NOMO-1 treated with dmso at 0.1 percent for 144 hours (cell line): ENCODE results near the gene LRRC75B.
"Not testable (repeated sequence)": the region's sequence is repeated elsewhere in the genome, so short reads cannot be mapped to it uniquely, and the experiment has no call there.

Experiments used
- DNase-seq: peaks from one replicate; lab custom pipeline; 2025; ENCODE audit not compliant: unreplicated experiment; lab: John Stamatoyannopoulos, UW

Gene LRRC75B, protein sequence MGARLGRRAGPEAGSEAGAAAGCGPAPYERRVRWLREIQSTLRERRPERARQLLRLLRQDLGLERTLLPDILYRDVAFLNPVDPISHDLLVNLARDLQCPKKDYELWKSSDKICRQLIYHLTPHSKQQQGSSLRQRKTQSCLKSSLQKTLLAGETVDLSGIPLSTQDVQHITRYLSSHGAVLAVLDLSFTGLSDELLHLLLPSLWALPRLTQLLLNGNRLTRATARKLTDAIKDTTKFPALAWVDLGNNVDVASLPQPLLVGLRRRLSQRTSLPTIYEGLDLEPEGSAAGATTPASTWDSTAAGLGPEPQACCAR

DNA sequence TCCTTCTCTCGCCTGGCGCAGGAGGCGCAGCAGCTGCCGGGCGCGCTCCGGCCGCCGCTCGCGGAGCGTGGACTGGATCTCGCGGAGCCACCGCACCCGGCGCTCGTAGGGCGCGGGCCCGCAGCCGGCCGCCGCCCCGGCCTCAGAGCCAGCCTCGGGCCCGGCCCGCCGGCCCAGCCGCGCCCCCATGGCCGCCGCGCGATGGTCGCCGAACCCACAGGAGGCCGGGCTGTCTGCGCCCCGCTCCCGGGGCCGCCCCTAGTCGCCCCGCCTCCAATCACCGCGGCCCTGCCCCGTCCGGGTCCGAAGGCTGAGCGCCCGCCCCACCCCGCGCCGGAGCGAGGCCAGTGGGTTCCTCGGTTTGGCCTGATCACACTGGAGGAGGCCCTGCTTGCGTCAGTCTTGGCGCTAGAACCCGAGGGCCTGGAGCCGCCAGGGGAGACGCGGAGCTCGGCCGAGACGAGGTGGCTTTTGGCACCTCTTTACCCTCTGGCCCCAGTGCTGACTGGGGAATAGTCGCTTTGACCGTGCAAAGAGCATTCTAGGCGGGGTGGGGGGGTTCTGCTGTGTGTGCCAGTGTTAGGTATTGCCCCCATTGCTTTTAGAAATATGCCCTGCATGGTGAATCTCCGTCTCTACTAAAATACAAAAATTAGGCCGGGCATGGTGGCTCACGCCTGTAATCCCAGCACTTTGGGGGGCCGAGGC, at the start of gene LRRC75B:
Gene LRRC75B, minus strand, starts transcription at position 223 of the 708 bp plus-strand sequence. Its CDS starts 34 bp downstream, at position 189.
- DNase-seq, result peak; percentile 81

DNA sequence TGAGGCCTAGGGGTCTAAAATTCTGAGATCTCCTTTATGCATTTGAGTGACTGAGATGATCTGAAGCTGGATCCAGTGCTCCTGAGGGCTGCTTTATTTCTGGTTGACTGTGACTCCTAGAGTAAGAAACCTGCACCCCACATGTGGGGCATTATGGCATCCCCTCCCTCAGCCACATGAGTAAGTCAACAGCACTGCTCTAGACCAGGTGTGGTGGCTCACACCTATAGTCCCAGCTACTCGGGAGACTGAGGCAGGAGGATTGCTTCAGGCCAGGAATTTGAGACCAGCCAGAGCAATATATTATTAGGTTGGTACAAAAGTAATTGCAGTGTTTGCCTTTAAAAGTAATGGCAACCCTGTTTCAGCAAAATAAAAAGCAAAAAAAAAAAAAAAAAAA, 49.4 kb upstream of the LRRC75B start:
- not testable (repeated sequence) for DNase-seq

DNA sequence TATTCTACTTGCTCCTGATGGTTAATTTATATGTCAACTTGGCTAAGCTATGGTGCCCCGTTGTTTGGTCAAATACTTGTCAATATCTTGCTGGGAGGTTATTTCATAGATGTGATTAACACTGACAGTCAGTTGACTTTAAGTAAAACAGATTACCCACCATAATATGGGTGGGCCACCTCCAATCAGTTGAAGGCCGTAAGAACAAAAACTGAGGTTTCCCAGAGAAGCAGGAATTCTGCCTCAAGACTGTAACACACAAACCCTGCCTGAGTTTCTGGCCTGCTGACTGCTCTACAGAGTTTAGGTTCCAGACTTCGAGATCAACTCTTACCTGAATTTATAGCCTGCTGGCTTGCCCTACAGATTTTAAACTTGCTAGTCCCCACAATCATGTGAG, 43.6 kb upstream of the LRRC75B start:
- not testable (repeated sequence) for DNase-seq

DNA sequence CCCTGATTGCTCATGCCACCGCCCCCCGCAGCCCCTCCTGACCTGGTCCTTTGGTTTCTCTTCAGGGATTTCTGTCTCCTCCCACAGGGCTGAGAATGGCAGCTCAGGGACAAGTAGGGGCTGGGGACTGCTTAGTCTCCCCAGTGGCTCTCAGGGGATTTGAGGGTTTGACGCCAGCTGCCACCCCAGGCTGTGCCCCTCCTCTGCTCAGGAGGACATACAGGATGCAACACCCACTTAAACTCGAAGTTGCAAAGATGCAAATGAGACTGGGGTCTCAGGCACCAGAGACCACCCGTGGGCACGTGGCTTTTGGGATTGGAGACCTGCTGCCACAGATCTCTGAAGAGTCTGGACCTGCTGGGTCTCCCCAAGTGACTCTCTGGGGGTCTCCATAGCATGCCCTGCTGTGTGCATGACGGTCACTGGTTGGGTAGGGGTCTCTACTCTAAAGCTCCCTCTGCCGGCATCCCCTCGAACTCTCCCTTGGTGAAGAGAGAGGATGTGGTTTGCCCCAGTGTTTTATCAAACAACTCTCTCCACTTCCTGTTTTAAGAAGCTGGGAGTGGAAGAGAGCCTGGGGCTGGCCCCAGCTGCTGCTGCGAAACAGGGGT, 42.0 kb upstream of the LRRC75B start:
- DNase-seq, result not testable (repeated sequence)

DNA sequence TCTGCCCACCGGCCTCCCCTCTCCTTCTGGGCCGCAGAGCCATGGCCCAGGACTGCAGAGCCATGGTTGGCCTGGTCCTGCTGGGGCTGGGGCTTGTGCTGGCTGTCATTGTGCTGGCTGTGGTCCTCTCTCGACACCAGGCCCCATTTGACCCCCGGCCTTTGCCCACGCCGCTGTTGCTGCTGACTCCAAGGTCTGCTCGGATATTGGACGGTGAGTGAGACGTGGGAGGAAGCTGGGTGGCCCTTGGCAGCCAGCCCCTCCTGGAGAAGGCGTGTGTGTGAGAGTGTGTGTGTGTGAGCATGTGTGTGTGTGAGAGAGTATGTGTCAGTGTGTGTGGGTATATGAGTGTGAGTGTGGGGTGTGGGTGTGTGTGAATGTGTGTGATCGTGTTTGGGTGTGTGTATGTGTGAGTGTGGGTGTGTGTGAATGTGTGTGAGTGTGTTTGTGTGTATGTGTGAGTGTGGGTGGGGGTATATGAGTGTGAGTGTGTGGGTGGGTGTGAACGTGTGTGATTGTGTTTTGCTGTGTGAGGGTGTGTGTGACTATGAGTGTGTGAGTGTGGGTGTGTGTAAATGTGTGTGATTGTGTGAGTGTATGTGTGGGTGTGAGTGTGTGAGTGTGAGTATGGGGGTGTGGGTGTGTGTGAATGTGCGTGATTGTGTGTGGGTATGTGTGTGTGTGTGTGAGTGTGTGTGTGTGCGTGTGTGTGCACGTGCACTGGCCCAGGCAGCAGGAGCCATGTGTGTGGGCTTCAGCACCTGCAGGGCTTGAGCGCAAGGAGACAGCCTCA, 40.6 kb upstream of the LRRC75B start:
- DNase-seq, result not testable (repeated sequence)

DNA sequence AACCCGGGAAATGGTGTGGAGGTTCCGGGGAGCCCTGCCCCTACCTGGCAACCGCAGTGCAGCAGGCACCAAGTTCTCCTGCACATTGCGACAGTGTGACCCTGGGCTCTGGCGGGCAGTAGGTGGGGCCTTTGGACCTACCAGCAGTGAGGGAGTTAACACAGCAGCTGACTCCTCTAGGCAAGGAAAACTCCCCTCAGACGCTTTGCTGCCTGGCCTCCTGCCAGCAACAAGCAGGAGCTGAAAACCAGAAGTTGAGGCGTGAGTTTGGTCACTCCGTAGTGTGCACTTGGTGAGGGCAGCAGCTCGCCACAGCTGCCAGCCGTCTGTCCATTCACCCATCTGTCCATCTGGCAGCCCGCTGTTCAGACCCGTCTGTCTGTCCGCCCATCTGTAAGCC, 39.8 kb upstream of the LRRC75B start:
- not testable (repeated sequence) for DNase-seq

DNA sequence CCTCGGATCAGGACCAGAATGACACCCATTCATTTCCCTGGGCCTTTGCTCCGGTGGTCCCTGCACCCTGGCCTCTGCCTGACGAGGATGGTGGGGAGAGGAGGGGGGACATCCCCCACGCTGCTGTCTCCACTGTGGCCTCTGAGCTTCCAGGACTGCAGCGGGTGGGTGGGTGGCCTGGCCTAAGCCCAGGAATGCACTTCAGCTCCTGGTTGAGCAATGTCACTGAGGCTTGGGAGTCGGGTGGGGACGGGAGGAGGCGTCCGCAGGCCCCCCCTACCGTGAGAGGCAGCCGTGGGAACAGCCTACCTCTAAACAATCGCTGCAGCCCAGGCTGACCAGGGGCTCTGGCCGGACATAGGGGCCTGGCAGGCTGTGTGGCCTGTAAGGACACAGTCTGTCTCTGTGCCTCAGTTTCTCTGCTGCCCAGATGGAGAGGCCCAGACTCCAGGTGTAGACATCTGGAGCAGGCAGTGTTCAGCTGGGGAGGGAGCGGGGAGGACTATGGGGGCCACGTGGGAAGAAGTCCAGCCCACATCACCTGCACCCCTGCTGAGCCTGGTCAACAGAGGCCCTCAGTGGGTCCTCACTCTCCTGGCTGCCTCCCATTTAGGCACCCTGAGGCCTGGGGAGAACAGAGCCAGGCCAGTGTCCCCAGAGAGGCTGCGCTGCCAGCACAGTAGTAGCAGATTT, 38.7 kb upstream of the LRRC75B start:
- DNase-seq, result not testable (repeated sequence)

DNA sequence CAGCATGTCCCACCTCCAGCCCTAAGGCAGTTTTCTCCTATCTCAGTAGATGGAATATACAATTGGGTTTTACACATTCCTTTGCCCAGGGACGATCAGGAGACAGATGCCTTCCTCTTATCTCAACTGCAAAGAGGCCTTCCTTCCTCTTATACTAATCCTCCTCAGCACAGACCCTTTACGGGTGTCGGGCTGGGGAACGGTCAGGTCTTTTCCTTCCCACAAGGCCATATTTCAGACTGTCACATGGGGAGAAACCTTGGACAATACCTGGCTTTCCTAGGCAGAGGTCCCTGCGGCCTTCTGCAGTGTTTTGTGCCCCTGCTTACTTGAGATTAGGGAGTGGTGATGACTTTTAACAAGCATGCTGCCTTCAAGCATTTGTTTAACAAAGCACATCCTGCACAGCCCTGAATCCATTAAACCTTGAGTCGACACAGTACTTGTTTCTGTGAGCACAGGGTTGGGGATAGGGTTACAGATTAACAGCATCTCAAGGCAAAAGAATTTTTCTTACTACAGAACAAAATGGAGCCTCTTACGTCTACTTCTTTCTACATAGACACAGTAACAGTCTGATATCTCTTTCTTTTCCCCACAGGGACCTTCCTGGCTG, 38.0 kb upstream of the LRRC75B start:
- not testable (repeated sequence) for DNase-seq

DNA sequence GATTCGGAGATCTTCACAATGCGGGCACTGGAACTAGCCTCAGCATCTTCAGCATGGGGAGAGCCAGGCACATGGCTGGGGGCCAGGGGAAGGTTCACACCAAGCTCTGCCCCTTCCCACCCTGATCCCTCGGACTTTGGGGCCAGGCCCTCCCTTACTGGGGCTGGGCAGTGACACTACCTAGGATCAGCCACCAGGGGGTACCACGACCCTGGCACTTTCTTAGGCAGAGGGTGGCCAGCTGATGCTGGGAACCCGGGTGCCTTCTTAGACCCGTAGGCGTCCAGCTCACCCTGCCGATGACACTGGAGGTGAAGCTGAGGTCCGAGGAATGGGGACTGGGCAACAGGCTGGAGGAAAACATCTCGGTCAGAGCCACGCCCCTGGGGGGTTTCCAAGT, 36.2 kb upstream of the LRRC75B start:
- not testable (repeated sequence) for DNase-seq

DNA sequence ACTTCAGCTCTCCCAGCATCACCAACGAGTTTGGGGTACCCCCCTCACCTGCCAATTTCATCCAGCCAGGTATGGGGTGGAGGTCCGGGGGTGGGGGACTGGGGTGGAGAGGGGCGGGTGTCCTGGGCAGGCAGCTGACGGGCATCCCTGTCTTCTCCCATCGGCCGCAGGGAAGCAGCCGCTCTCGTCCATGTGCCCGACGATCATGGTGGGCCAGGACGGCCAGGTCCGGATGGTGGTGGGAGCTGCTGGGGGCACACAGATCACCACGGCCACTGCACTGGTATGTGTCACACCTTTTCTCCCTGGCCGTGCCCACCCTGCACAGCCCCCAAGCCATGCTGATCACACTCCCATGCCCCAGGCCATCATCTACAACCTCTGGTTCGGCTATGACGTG, 35.0 kb upstream of the LRRC75B start:
- DNase-seq, result not testable (repeated sequence)

DNA sequence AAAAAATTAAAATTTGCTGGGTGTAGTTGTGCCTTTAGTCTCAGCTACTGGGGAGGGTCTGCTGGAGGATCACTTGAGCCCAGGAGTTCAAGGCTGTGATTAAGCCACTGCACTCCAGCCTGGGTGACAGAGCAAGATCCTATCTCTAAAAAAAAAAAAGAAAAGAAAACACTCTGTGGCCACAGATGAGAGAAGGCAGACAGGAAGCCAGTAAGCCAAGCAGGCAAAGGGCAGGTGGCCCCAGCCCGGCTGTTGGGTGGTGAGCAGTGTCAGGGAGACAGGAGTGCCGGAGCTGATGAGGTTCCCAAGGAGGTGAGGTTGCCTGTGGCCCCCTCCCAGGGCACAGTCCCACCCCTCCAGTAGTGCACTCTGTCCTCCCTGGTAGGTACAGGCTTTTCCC, 29.7 kb upstream of the LRRC75B start:
- not testable (repeated sequence) for DNase-seq

DNA sequence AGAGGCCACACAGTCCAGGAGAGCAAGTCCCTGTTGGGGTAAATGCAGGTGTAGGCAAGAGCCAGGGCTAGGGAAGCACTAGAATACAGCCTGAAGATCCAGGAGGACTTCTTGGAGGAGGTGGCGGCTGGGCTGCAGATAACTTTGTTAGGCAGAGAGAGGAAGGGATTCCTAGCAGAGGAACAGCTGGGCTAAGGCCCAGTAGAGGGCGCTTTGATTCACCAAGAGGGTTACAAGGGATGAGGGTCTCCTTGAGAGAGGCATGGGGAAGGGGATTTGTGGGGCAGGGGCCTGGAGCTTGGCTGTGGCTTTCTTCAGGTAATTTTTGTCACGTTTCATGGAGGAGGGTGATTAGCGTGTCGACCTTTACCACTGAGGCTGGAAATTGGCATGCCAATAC, 28.4 kb upstream of the LRRC75B start:
- DNase-seq, result not testable (repeated sequence)

DNA sequence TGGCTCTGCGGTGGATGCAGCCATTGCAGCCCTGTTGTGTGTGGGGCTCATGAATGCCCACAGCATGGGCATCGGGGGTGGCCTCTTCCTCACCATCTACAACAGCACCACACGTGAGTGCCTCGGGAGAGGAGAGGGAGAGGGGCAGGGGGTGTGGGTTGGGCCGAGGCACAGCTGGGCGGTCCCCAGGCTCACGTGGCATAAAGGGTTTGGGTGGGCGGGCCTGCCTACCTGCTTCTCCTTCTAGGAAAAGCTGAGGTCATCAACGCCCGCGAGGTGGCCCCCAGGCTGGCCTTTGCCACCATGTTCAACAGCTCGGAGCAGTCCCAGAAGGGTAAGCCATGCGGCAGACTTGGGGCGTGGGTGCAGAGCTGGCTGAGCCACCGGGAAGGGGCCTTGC, 21.9 kb upstream of the LRRC75B start:
- DNase-seq, result not testable (repeated sequence)

DNA sequence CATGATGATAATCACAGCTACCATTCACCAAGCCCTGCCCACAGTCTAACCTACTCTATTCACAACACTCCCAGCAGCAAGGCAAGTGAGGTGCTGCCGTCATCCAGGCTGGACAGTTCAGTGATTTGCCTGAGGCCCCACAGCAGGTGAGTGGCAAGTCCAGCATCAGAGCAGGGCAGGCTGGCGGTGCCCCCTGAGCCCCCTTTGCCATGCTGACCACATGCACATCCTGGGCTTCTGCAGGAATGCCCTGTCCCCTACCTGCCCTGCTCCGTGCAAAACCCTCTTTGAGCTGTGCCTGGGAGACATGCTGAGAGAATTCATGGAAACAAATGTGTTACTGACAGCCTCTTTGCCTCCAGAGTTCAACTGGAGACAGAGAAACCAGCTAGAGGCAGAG, 17.0 kb upstream of the LRRC75B start:
- not testable (repeated sequence) for DNase-seq

DNA sequence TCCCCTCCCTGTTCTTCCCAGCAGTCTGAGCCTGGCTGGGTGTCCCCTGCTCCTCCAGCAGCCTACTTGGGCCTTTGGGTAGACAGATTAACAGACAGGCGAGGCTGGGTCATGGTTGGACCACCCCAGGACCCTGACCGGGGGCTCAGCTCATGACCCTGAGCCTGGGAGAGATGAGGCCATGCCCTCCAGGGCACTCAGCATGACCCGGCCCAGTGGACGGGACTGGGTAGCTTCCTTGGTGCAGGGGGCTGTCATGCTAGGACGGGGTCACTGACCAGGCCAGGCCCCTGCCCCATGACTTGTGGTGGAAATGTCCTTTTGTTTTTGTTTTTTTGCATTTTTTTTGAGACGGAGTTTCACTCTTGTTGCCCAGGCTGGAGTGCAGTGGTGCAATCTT, 15.5 kb upstream of the LRRC75B start:
- not testable (repeated sequence) for DNase-seq

DNA sequence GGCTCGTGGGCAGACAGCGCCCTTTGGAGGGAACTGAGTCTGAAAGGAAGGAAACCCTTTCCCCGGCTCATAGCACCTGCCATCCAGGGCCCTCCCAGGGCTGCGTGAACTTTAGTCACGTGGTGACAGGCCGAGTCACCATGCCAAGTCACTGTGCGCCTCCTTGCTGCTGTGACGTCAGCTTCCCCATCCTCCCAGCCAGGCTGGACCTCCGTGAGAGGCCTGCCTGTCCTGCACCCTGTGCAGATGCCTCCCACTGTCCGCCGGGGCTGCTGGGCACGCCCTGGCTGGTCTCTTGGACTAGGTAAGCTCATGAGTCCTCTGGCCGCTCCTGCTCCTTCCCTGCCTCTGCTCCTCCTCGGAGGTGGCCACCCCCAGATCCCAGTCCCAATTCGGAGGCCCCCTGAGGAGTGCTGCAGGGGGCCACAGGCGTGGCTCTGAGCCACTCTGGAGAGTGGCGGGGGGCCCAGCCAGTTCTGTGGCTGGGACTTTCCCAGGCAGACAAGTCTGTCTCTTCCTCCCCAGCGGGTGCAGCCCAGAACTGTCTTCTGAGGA, 14.6 kb upstream of the LRRC75B start:
- DNase-seq, result peak; percentile 41

DNA sequence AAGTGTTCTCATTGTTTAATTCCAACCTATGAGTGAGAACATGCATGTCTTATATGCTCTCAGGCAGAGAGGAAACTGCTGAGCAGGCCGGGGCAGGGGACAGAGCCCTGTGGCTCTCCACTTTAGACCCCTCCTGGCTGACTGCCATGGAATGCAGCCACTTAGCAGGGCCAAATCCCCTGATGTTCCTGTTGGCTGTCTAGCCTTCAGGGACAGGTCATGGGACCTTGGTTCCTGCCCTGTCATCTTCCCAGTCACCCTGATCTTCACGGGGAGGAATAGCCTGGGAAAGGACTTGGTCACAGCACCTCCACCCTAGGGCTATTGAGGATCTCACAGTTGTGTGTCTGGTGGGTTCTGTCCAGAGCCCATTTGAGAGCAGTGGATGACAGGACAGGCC, 13.5 kb upstream of the LRRC75B start:
- DNase-seq, result not testable (repeated sequence)

DNA sequence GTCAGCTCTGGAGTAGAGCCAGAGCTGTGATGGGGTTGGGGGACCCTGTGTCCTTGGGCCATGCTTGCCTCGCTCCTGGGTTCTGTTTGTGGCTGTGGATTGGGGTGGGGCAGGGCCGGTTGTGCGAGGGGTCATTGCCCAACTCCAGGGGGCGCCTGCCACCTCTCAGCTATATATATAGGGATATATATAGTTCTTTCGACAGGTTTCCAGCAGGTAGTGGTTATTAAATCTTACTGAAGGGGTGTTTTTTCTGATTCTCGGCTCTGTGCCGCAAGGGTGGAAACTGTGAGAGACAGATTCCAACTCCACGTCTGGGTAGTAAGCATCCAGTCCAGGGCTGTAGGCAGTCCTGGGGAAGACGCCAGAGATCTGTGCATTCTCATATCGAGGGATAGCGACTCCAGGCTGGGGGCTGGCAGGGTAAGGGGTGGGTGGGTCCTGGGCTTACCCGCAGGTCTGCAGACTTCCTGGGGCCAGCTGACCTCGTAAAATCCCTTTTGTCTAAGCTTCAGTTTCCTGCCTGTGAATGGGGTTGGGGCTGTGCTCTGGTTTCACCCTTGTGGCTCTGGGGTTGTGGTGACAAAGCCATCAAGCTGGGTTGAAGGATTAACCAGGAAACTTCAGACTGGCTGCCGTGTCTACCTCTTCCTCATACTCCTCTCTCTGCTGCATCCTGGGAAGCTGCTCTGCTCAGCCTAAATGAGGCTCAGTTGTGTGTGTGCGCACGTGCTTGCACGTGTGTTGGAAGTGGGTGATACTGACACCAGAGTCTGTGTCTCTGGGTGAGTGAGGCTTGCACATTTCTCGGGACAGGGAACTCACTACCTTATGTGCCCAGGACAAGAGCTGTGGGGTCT, 11.1 kb upstream of the LRRC75B start:
- peak; percentile 34 for DNase-seq
